Bronchus fibroblast of lung (primary cell): ENCODE results near the gene SH2D6. TPM values are rescaled to one million over a fixed set of nuclear protein-coding genes. Genes with fewer than 3 reads are reported as not detected.

ENCODE experiments used
- total RNA-seq: library from RNA; depleted of rRNA; stranded (reverse); fragments of >200 nt; gene quantifications from 2 replicates; pipeline ENCODE4 v1.2.3, GENCODE V29; 2015

Gene SH2D6
- total RNA-seq, result 0.34 and 0.59 TPM in 2 replicates

GRCh38 chr2:85418132-85419008 is at the start of gene SH2D6:
SH2D6 (plus strand) TSS chr2:85418714; CDS start chr2:85429466, 10,752 bp downstream.

GRCh38 chr2:85409845-85410583 is 8.5 kb upstream of the SH2D6 start, which contains the start of gene CAPG:
CAPG (minus strand) TSS chr2:85410366; CDS start chr2:85402145, 8,221 bp downstream.

Other genes starting within 250 kb of the SH2D6 start
- 50.2 and 55.0 TPM in 2 replicates for gene TGOLN2, start 90.7 kb upstream of the SH2D6 start, total RNA-seq
- 33.5 and 39.2 TPM in 2 replicates for gene RETSAT, start 64.2 kb upstream of the SH2D6 start, total RNA-seq
- gene ELMOD3, start 63.9 kb upstream of the SH2D6 start, total RNA-seq, result 11.3 and 12.9 TPM in 2 replicates
- 196 and 242 TPM in 2 replicates for gene CAPG, start 8.3 kb upstream of the SH2D6 start, total RNA-seq
- gene MAT2A, start 120.5 kb downstream of the SH2D6 start, total RNA-seq, result 82.9 and 86.1 TPM in 2 replicates
- gene GGCX, start 142.8 kb downstream of the SH2D6 start, total RNA-seq, result 50.1 and 53.3 TPM in 2 replicates
- gene VAMP8, start 158.9 kb downstream of the SH2D6 start, total RNA-seq, result 2.5 and 5.2 TPM in 2 replicates
- gene VAMP5, start 165.7 kb downstream of the SH2D6 start, total RNA-seq, result 98.0 and 106 TPM in 2 replicates
- 281 and 288 TPM in 2 replicates for gene RNF181, start 177.0 kb downstream of the SH2D6 start, total RNA-seq
- gene TMEM150A, start 184.0 kb downstream of the SH2D6 start, total RNA-seq, result 9.9 and 10.7 TPM in 2 replicates
- 12.5 and 14.5 TPM in 2 replicates for gene C2orf68, start 193.4 kb downstream of the SH2D6 start, total RNA-seq
- 76.1 and 76.5 TPM in 2 replicates for gene USP39, start 197.5 kb downstream of the SH2D6 start, total RNA-seq
- not detected in 2 replicates for gene SFTPB, start 249.5 kb downstream of the SH2D6 start, total RNA-seq